Activated naive CD8-positive, alpha-beta T cell treated with anti-CD3 and anti-CD28 coated beads for 36 hours (primary cell): ENCODE data around the gene PDXDC1. TPM values are rescaled to one million over a fixed set of nuclear protein-coding genes. Genes with fewer than 3 reads are reported as not detected.
"Not testable (repeated sequence)": the region's sequence is repeated elsewhere in the genome, so short reads cannot be mapped to it uniquely, and the experiment has no call there.

Source experiments
- DNase-seq: peaks from one replicate; pipeline ENCODE4 v3.0.0; 2021
- H3K27ac Mint-ChIP-seq: one replicate; pipeline ENCODE4 v1.8.0; 2022; ENCODE audit warnings: mild to moderate bottlenecking, moderate library complexity, mixed read lengths
- H3K27me3 Mint-ChIP-seq: one replicate; pipeline ENCODE4 v1.8.0; 2022; ENCODE audit warnings: mild to moderate bottlenecking, mixed read lengths
- H3K36me3 Mint-ChIP-seq: one replicate; pipeline ENCODE4 v1.8.0; 2021; ENCODE audit warnings: mild to moderate bottlenecking, mixed read lengths
- H3K4me1 Mint-ChIP-seq: one replicate; pipeline ENCODE4 v1.8.0; 2021; ENCODE audit warnings: mixed read lengths
- H3K4me3 Mint-ChIP-seq: one replicate; pipeline ENCODE4 v1.8.0; 2022; ENCODE audit warnings: mild to moderate bottlenecking, moderate library complexity, mixed read lengths
- H3K9me3 Mint-ChIP-seq: one replicate; pipeline ENCODE4 v1.8.0; 2022; ENCODE audit warnings: mixed read lengths
- total RNA-seq, 2 experiments: library from RNA; stranded (reverse); gene quantifications; one replicate each; pipeline ENCODE4 v1.2.3, GENCODE V29; 2021

Gene PDXDC1
- total RNA-seq, 2 experiments from 2014 or later = 53.4 to 58.7 TPM

- H3K27ac Mint-ChIP-seq = not testable (repeated sequence)
Observed at GRCh38 chr16:15023381-15024077, 48.7 kb downstream of the PDXDC1 start.

GRCh38 chr16:15024858-15025199, 50.0 kb downstream of the PDXDC1 start:
- not testable (repeated sequence) for H3K4me1 Mint-ChIP-seq, H3K27me3 Mint-ChIP-seq, H3K4me3 Mint-ChIP-seq, H3K9me3 Mint-ChIP-seq, DNase-seq
- Mint-ChIP-seq H3K36me3 (peaks cover 18% of the 10 kb centered on the region), H3K27ac (peak overlapping the region; percentile 4)

More at GRCh38 chr16:15023381-15024077, 48.7 kb downstream of the PDXDC1 start:
- H3K27me3 Mint-ChIP-seq, H3K4me3 Mint-ChIP-seq, DNase-seq, H3K4me1 Mint-ChIP-seq, H3K9me3 Mint-ChIP-seq: not testable (repeated sequence)
- peaks cover 21% of the 10 kb centered on the region for H3K36me3 Mint-ChIP-seq

- not testable (repeated sequence) for H3K27ac Mint-ChIP-seq, H3K4me3 Mint-ChIP-seq, H3K4me1 Mint-ChIP-seq, DNase-seq, H3K9me3 Mint-ChIP-seq, H3K27me3 Mint-ChIP-seq
- peaks cover 18% of the 10 kb centered on the region for H3K36me3 Mint-ChIP-seq
Observed at GRCh38 chr16:15025234-15025951, 50.6 kb downstream of the PDXDC1 start.

GRCh38 chr16:15027051-15027450, 52.2 kb downstream of the PDXDC1 start:
- not testable (repeated sequence) for DNase-seq, H3K27ac Mint-ChIP-seq, H3K4me1 Mint-ChIP-seq, H3K27me3 Mint-ChIP-seq, H3K4me3 Mint-ChIP-seq, H3K9me3 Mint-ChIP-seq
- H3K36me3 Mint-ChIP-seq = peaks cover 23% of the 10 kb centered on the region

- DNase-seq, H3K4me3 Mint-ChIP-seq, H3K4me1 Mint-ChIP-seq, H3K27me3 Mint-ChIP-seq, H3K9me3 Mint-ChIP-seq: not testable (repeated sequence)
- H3K27ac Mint-ChIP-seq = peak overlapping the region; percentile 31
- peaks cover 28% of the 10 kb centered on the region for H3K36me3 Mint-ChIP-seq
Observed at GRCh38 chr16:15027503-15028344, 52.9 kb downstream of the PDXDC1 start.

GRCh38 chr16:15028345-15028715, 53.5 kb downstream of the PDXDC1 start:
- H3K27me3 Mint-ChIP-seq, H3K4me1 Mint-ChIP-seq, DNase-seq, H3K4me3 Mint-ChIP-seq, H3K9me3 Mint-ChIP-seq: not testable (repeated sequence)
- peaks cover 25% of the 10 kb centered on the region for H3K36me3 Mint-ChIP-seq
- H3K27ac Mint-ChIP-seq = peak overlapping the region; percentile 31

GRCh38 chr16:15028801-15029698, 54.2 kb downstream of the PDXDC1 start:
- H3K36me3 Mint-ChIP-seq = peaks cover 25% of the 10 kb centered on the region
- not testable (repeated sequence) for H3K27ac Mint-ChIP-seq, H3K27me3 Mint-ChIP-seq, H3K9me3 Mint-ChIP-seq, H3K4me3 Mint-ChIP-seq, H3K4me1 Mint-ChIP-seq, DNase-seq

GRCh38 chr16:15029749-15030148, 54.9 kb downstream of the PDXDC1 start:
- H3K9me3 Mint-ChIP-seq, DNase-seq, H3K4me1 Mint-ChIP-seq, H3K27ac Mint-ChIP-seq, H3K27me3 Mint-ChIP-seq, H3K4me3 Mint-ChIP-seq: not testable (repeated sequence)
- peaks cover 19% of the 10 kb centered on the region for H3K36me3 Mint-ChIP-seq

- Mint-ChIP-seq H3K9me3 (no peaks in the 10 kb centered on the region), H3K4me1 (peaks cover 8% of the 10 kb centered on the region), H3K36me3 (peaks cover 12% of the 10 kb centered on the region), H3K27ac (no peak overlapping the region), H3K4me3 (no peak overlapping the region), H3K27me3 (no peaks in the 10 kb centered on the region)
- DNase-seq = no peak
Observed at GRCh38 chr16:15031179-15031578, 56.4 kb downstream of the PDXDC1 start.

GRCh38 chr16:15031586-15031985, 56.8 kb downstream of the PDXDC1 start:
- DNase-seq = no peak
- Mint-ChIP-seq H3K27me3 (no peaks in the 10 kb centered on the region), H3K9me3 (no peaks in the 10 kb centered on the region), H3K4me1 (peaks cover 8% of the 10 kb centered on the region), H3K4me3 (no peak overlapping the region), H3K27ac (no peak overlapping the region), H3K36me3 (peaks cover 12% of the 10 kb centered on the region)

GRCh38 chr16:15032547-15033308, 57.9 kb downstream of the PDXDC1 start:
- Mint-ChIP-seq H3K4me1 (peaks cover 8% of the 10 kb centered on the region), H3K9me3 (no peaks in the 10 kb centered on the region), H3K27me3 (no peaks in the 10 kb centered on the region), H3K27ac (peak overlapping the region; percentile 12), H3K4me3 (no peak overlapping the region), H3K36me3 (peaks cover 13% of the 10 kb centered on the region)
- no peak for DNase-seq

- H3K4me3 Mint-ChIP-seq = no peak overlapping the region
- H3K36me3 Mint-ChIP-seq = peaks cover 16% of the 10 kb centered on the region
- no peak for DNase-seq
- H3K9me3 Mint-ChIP-seq = no peaks in the 10 kb centered on the region
- no peak overlapping the region for H3K27ac Mint-ChIP-seq
- no peaks in the 10 kb centered on the region for H3K27me3 Mint-ChIP-seq
- peaks cover 8% of the 10 kb centered on the region for H3K4me1 Mint-ChIP-seq
Observed at GRCh38 chr16:15033309-15033707, 58.5 kb downstream of the PDXDC1 start.

- Mint-ChIP-seq H3K27me3 (no peaks in the 10 kb centered on the region), H3K4me3 (no peak overlapping the region), H3K4me1 (peaks cover 8% of the 10 kb centered on the region), H3K27ac (no peak overlapping the region), H3K36me3 (peaks cover 14% of the 10 kb centered on the region), H3K9me3 (no peaks in the 10 kb centered on the region)
- no peak for DNase-seq
Observed at GRCh38 chr16:15034266-15035162, 59.7 kb downstream of the PDXDC1 start.
